Measurements from ENCODE around the gene ARRDC4. TPM values are rescaled to one million over a fixed set of nuclear protein-coding genes. Genes with fewer than 3 reads are reported as not detected.
"Not testable (repeated sequence)": the region's sequence is repeated elsewhere in the genome, so short reads cannot be mapped to it uniquely, and the experiment has no call there.

The ARRDC4 gene
- polyA plus RNA-seq, 1 experiment = 39.6 TPM

DNA sequence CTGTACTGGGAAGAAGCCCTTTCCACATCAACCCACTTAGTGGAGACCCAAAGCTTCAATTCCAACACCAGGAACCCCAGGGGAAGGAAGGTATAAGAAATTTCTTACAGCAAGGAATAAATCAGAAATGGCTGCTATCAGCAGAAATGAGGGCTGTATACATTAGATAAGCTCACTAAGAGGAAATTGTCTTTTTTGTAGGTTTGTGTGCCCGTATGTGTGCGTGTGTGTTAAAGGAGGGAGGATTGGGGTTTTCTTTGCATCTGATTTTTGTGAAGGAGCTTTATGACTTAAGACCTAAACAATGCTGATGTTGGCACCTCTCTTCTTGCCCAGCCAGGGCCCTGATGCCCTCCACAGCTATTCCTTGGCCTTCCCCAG is 18.6 kb downstream of the ARRDC4 start:
- ChIA-PET CTCF (interaction anchor here (0.7 to 3.0 kb wide), 5 partner anchors 10 to 106 kb away, joined by 3 to 13 read pairs (median 4); no protein-coding TSS in a partner anchor), POLR2A (no interaction called here)
- DNase-seq (ENCODE audit: low read depth) = no peak
- H3K4me3 ChIP-seq (ENCODE audit: low read depth, low read length) = no peak overlapping the region
- no peaks in the 10 kb centered on the region for H3K27me3 ChIP-seq (ENCODE audit: control insufficient read depth, insufficient read depth, low read length)
- TF ChIP-seq, protein P1, sequence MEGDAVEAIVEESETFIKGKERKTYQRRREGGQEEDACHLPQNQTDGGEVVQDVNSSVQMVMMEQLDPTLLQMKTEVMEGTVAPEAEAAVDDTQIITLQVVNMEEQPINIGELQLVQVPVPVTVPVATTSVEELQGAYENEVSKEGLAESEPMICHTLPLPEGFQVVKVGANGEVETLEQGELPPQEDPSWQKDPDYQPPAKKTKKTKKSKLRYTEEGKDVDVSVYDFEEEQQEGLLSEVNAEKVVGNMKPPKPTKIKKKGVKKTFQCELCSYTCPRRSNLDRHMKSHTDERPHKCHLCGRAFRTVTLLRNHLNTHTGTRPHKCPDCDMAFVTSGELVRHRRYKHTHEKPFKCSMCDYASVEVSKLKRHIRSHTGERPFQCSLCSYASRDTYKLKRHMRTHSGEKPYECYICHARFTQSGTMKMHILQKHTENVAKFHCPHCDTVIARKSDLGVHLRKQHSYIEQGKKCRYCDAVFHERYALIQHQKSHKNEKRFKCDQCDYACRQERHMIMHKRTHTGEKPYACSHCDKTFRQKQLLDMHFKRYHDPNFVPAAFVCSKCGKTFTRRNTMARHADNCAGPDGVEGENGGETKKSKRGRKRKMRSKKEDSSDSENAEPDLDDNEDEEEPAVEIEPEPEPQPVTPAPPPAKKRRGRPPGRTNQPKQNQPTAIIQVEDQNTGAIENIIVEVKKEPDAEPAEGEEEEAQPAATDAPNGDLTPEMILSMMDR (IDR thresholded peaks at IDR 0.05; ENCODE audit: insufficient read depth, low read depth, low read length) = no peak
- H3K36me3 ChIP-seq (ENCODE audit: control insufficient read depth, insufficient read depth, low read length) = no peaks in the 10 kb centered on the region

DNA sequence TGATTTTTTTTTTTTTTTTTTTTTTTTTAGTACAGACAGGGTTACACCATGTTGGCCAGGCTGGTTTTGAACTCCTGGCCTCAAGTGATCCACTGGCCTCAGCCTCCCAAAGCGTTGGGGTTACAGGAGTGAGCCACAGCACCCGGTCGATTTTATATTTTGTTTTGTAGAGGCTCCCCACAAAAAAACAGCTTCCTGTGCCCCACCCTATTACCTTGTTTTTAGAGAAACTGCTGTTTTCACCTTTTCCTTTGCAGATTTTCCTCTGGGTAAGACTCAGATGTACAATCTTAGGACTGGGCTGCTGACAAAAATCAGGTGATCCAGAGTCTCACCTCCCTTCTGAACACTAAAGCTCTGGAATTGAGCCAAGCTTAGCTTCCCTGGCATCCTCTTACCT is 20.6 kb downstream of the ARRDC4 start:
- no peaks in the 10 kb centered on the region for H3K36me3 ChIP-seq (ENCODE audit: control insufficient read depth, insufficient read depth, low read length)
- no peak for DNase-seq (ENCODE audit: low read depth)
- TF ChIP-seq, protein P1 (IDR thresholded peaks at IDR 0.05; ENCODE audit: insufficient read depth, low read depth, low read length) = no peak
- POLR2A ChIA-PET = no interaction called here
- CTCF ChIA-PET = interaction anchor here (1.0 kb wide), 1 partner anchor 15 kb away, joined by 3 read pairs; no protein-coding TSS in a partner anchor
- no peaks in the 10 kb centered on the region for H3K27me3 ChIP-seq (ENCODE audit: control insufficient read depth, insufficient read depth, low read length)
- no peak overlapping the region for H3K4me3 ChIP-seq (ENCODE audit: low read depth, low read length)

DNA sequence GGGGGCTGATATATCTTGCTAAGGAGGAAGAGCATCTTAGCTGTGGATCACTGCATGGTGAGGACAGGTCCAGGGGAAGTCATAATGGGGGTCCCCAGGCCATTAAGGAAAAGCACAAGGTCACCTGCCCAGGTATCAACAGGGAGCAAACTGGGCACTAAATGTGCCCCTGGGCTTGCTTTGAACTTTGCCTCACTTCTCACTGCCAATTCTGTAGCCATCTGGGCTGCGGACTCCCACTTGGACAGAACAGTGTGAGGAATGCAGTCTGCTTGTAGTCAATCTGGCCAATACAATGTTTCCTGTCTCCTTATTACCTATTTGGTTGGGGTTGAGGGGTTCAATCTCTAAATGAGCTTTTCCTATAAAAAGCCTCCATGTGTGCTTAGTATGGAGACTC is 21.3 kb downstream of the ARRDC4 start:
- DNase-seq (ENCODE audit: low read depth) = no peak
- Histone ChIP-seq H3K27me3 (ENCODE audit: control insufficient read depth, insufficient read depth, low read length) (no peaks in the 10 kb centered on the region), H3K36me3 (ENCODE audit: control insufficient read depth, insufficient read depth, low read length) (no peaks in the 10 kb centered on the region), H3K4me3 (ENCODE audit: low read depth, low read length) (no peak overlapping the region)
- TF ChIP-seq, protein P1 (IDR thresholded peaks at IDR 0.05; ENCODE audit: insufficient read depth, low read depth, low read length) = no peak
- CTCF ChIA-PET = interaction anchor here (0.8 to 1.1 kb wide), 2 partner anchors 9 to 15 kb away, joined by 3 read pairs; no protein-coding TSS in a partner anchor
- POLR2A ChIA-PET = no interaction called here

DNA sequence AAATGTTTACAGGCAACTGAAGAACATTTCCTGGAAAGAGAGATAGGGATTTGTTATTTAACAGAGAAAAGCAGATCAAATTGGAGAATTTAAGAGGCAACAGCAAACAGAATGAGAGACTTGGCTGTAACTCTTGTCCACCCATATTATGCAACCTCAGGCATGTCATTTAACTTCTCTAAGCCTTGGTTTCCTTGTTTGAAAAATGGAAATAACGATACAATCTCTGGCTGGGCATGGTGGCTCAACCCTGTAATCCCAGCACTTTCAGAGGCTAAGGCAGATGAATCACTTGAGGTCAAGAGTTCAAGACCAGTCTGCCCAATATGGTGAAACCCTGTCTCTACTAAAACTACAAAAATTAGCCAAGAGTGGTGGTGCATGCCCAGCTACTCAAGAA is 23.7 kb downstream of the ARRDC4 start:
- no peaks in the 10 kb centered on the region for H3K36me3 ChIP-seq (ENCODE audit: control insufficient read depth, insufficient read depth, low read length)
- DNase-seq (ENCODE audit: low read depth) = no peak
- H3K4me3 ChIP-seq (ENCODE audit: low read depth, low read length) = no peak overlapping the region
- H3K27me3 ChIP-seq (ENCODE audit: control insufficient read depth, insufficient read depth, low read length) = no peaks in the 10 kb centered on the region
- POLR2A ChIA-PET = no interaction called here
- TF ChIP-seq, protein P1 (IDR thresholded peaks at IDR 0.05; ENCODE audit: insufficient read depth, low read depth, low read length) = no peak
- CTCF ChIA-PET = interaction anchor here (1.5 kb wide), 1 partner anchor 13 kb away, joined by 6 read pairs; no protein-coding TSS in a partner anchor

DNA sequence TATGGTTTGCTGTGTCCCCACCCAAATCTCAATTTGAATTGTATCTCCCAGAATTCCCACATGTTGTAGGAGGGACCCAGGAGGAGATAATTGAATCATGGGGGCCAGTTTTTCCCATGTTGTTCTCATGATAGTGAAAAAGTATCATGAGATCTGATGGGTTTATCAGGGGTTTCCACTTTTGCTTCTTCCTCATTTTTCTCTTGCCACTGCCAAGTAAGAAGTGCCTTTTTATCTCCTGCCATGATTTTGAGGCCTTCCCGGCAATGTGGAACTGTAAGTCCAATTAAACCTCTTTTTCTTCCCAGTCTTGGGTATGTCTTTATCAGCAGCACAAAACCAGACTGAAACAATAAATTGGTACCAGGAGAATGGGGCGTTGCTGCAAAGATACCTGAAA is 25.5 kb downstream of the ARRDC4 start:
- H3K4me3 ChIP-seq (ENCODE audit: low read depth, low read length); POLR2A ChIA-PET; H3K36me3 ChIP-seq (ENCODE audit: control insufficient read depth, insufficient read depth, low read length); DNase-seq (ENCODE audit: low read depth); H3K27me3 ChIP-seq (ENCODE audit: control insufficient read depth, insufficient read depth, low read length): not testable (repeated sequence)
- CTCF ChIA-PET = interaction anchor here (1.9 kb wide), 1 partner anchor 10 kb away, joined by 10 read pairs; no protein-coding TSS in a partner anchor

DNA sequence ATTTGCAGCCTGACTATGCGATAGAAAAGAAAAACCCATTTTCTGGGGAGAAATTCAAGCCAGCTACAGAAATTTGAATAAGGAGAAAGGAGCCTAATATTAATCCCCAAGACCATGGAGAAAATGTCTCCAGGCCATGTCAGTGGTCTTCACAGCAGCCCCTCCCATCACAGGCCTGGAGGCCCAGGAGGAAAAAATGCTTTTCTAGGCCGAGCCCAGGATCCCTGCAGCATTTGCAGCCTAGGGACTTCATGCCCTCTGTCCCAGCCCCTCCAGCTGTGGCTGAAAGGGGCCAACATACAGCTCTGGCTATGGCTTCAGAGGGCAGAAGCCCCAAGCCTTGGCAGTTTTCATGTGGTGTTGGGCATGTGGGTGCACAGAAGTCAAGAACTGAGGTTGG is 26.3 kb downstream of the ARRDC4 start:
- Histone ChIP-seq H3K27me3 (ENCODE audit: control insufficient read depth, insufficient read depth, low read length) (no peaks in the 10 kb centered on the region), H3K36me3 (ENCODE audit: control insufficient read depth, insufficient read depth, low read length) (no peaks in the 10 kb centered on the region), H3K4me3 (ENCODE audit: low read depth, low read length) (no peak overlapping the region)
- TF ChIP-seq, protein P1 (IDR thresholded peaks at IDR 0.05; ENCODE audit: insufficient read depth, low read depth, low read length) = no peak
- no peak for DNase-seq (ENCODE audit: low read depth)
- POLR2A ChIA-PET = no interaction called here
- CTCF ChIA-PET = interaction anchor here (1.9 kb wide), 1 partner anchor 9 kb away, joined by 10 read pairs; no protein-coding TSS in a partner anchor
